RKO (cell line): ENCODE results near the gene SPTLC2.
A peak's percentile ranks its signal among the peaks of the same experiment; 100 is the strongest.

Experiments used
- DNase-seq: peaks from one replicate; pipeline ENCODE4 v3.0.0-alpha.2; 2016; ENCODE audit warnings: low spot score

SPTLC2 gene

DNA sequence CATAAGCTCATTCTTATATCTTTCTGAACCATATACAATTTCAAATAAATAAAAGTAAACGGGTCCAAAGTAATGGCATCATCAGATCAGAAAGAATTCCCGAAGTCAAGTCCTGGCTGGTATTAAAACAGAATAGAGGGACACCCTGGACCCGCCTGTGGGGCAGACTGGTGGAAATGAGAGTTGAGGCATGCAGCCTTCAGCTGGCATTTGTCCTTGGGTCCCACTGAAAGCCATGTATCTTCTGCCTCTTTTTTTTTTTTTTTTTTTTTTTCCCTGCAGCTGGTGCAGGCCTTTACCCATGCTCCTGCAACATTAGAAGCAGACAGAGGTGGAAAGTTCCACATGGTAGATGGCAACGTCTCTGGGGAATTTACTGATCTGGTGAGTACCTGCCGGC, 148.6 kb downstream of the SPTLC2 start:
- no peak for DNase-seq

DNA sequence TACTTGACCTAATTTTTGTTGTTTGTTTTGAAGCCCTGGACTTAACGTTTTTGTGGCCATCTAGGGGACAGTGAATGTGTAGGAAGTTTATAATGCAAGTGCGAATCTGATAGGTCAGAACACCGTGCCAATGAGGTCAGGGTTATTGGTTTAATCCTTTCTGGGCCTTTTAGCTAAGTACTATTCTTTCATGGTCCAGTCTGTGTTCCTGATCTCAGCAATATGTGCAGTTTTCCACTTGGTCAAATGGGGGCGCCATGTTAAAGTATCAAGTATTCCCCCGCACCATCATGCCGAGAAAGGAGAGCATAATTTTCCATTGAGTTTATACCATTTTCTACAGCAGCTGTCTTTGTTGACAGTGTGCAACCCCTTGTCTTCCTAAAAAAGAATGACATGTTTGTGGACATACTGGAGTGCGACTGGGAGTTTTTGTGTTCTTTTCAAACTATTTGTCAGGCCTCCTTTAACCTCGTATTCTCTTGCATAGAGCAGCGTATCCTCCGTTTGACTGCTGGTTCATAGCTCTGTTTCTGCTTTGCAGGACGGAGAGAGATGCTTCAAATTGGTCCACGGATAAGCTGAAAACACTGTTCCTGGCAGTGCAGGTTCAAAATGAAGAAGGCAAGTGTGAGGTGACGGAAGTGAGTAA, 157.2 kb downstream of the SPTLC2 start:
- peak; percentile 81 for DNase-seq

- peak; percentile 70 for DNase-seq
Observed at GRCh38 chr14:77458249-77458950, 158.0 kb downstream of the SPTLC2 start.

GRCh38 chr14:77457522-77458248, 158.8 kb downstream of the SPTLC2 start, which contains the start of the genes AHSA1 and VIPAS39:
AHSA1 (plus strand) TSS chr14:77458093; CDS start chr14:77458190, 97 bp downstream.
VIPAS39 (minus strand) TSS chr14:77457601; CDS start chr14:77454102, 3,499 bp downstream.
- peak; percentile 99 for DNase-seq

- DNase-seq: peak; percentile 52
Observed at GRCh38 chr14:77457115-77457521, 159.3 kb downstream of the SPTLC2 start.
